ENCODE measurements around the gene PCDHA9.
"Not testable (repeated sequence)": the region's sequence is repeated elsewhere in the genome, so short reads cannot be mapped to it uniquely, and the experiment has no call there.

The PCDHA9 gene

GRCh38 chr5:140821375-140822280 lies 26.6 kb upstream of the PCDHA9 start, which contains the start of gene PCDHA5:
Gene PCDHA5, plus strand, starts transcription at chr5:140821613.
- Histone ChIP-seq H3K4me3 (ENCODE audit: low read depth in 1 of 2, low read length in 2 of 2) (no peak within 1 kb of the TSS), H3K4me1 (ENCODE audit: insufficient read depth, low read length) (no peaks in the 10 kb centered on the region)
- no peak for ATAC-seq (ENCODE audit: insufficient read depth, low read depth)

GRCh38 chr5:140822281-140822629 lies 25.9 kb upstream of the PCDHA9 start:
- H3K27ac ChIP-seq (ENCODE audit: low read length), result no peak overlapping the region
- no peaks in the 10 kb centered on the region for H3K4me1 ChIP-seq (ENCODE audit: insufficient read depth, low read length)
- no peak overlapping the region for H3K9ac ChIP-seq (ENCODE audit: low read depth, low read length)
- H3K4me2 ChIP-seq (ENCODE audit: insufficient read depth, low read length), result no peak overlapping the region
- no peaks in the 10 kb centered on the region for H4K20me1 ChIP-seq (ENCODE audit: insufficient read depth, low read length)
- H2AFZ ChIP-seq (ENCODE audit: low read depth, low read length), result no peak overlapping the region
- H3K79me2 ChIP-seq (ENCODE audit: insufficient read depth, low read length), result no peaks in the 10 kb centered on the region
- ATAC-seq (ENCODE audit: insufficient read depth, low read depth) (no peak), DNase-seq (no peak)
- H3K36me3 ChIP-seq (ENCODE audit: insufficient read depth, low read length), result no peaks in the 10 kb centered on the region
- no peak overlapping the region for H3K4me3 ChIP-seq (ENCODE audit: low read depth in 1 of 2, low read length in 2 of 2)
- H3K9me3 ChIP-seq (ENCODE audit: insufficient read depth, low read length, severe bottlenecking), result no peaks in the 10 kb centered on the region
- no peak for TF ChIP-seq EZH2 (IDR thresholded peaks at IDR 0.05; ENCODE audit: borderline replicate concordance, low read depth, low read length, severe bottlenecking)
- no peak for TF ChIP-seq CTCF (IDR thresholded peaks at IDR 0.05; ENCODE audit: borderline replicate concordance, extremely low read depth, low read length, poor library complexity, severe bottlenecking)
- H3K27me3 ChIP-seq (ENCODE audit: insufficient read depth, low read length, poor library complexity), result no peaks in the 10 kb centered on the region

More at GRCh38 chr5:140821375-140822280, 26.6 kb upstream of the PCDHA9 start, which contains the start of gene PCDHA5:
- Histone ChIP-seq H4K20me1 (ENCODE audit: insufficient read depth, low read length) (no peaks in the 10 kb centered on the region), H3K4me2 (ENCODE audit: insufficient read depth, low read length) (no peak within 1 kb of the TSS), H3K36me3 (ENCODE audit: insufficient read depth, low read length) (no peaks in the 10 kb centered on the region), H3K9me3 (ENCODE audit: insufficient read depth, low read length, severe bottlenecking) (no peaks in the 10 kb centered on the region), H3K79me2 (ENCODE audit: insufficient read depth, low read length) (no peaks in the 10 kb centered on the region), H3K27me3 (ENCODE audit: insufficient read depth, low read length, poor library complexity) (no peaks in the 10 kb centered on the region), H2AFZ (ENCODE audit: low read depth, low read length) (no peak within 1 kb of the TSS), H3K27ac (ENCODE audit: low read length) (no peak within 1 kb of the TSS), H3K9ac (ENCODE audit: low read depth, low read length) (no peak within 1 kb of the TSS)
- DNase-seq, result no peak
- TF ChIP-seq CTCF (IDR thresholded peaks at IDR 0.05; ENCODE audit: borderline replicate concordance, extremely low read depth, low read length, poor library complexity, severe bottlenecking) (no peak), EZH2 (IDR thresholded peaks at IDR 0.05; ENCODE audit: borderline replicate concordance, low read depth, low read length, severe bottlenecking) (no peak)

- not testable (repeated sequence) for H3K9me3 ChIP-seq (ENCODE audit: insufficient read depth, low read length, severe bottlenecking); H2AFZ ChIP-seq (ENCODE audit: low read depth, low read length); H3K27me3 ChIP-seq (ENCODE audit: insufficient read depth, low read length, poor library complexity); H4K20me1 ChIP-seq (ENCODE audit: insufficient read depth, low read length); H3K27ac ChIP-seq (ENCODE audit: low read length); H3K4me1 ChIP-seq (ENCODE audit: insufficient read depth, low read length); ATAC-seq (ENCODE audit: insufficient read depth, low read depth); H3K4me3 ChIP-seq (ENCODE audit: low read depth in 1 of 2, low read length in 2 of 2); H3K4me2 ChIP-seq (ENCODE audit: insufficient read depth, low read length); H3K36me3 ChIP-seq (ENCODE audit: insufficient read depth, low read length); DNase-seq; H3K79me2 ChIP-seq (ENCODE audit: insufficient read depth, low read length); H3K9ac ChIP-seq (ENCODE audit: low read depth, low read length)
These were observed 25.2 kb upstream of the PCDHA9 start for GRCh38 chr5:140822969-140823368.

GRCh38 chr5:140823475-140823874 lies 24.7 kb upstream of the PCDHA9 start:
- H3K4me2 ChIP-seq (ENCODE audit: insufficient read depth, low read length), result no peak overlapping the region
- no peaks in the 10 kb centered on the region for H3K79me2 ChIP-seq (ENCODE audit: insufficient read depth, low read length)
- no peaks in the 10 kb centered on the region for H3K27me3 ChIP-seq (ENCODE audit: insufficient read depth, low read length, poor library complexity)
- H3K9me3 ChIP-seq (ENCODE audit: insufficient read depth, low read length, severe bottlenecking), result no peaks in the 10 kb centered on the region
- H4K20me1 ChIP-seq (ENCODE audit: insufficient read depth, low read length), result no peaks in the 10 kb centered on the region
- no peak overlapping the region for H2AFZ ChIP-seq (ENCODE audit: low read depth, low read length)
- H3K27ac ChIP-seq (ENCODE audit: low read length), result no peak overlapping the region
- no peak overlapping the region for H3K4me3 ChIP-seq (ENCODE audit: low read depth in 1 of 2, low read length in 2 of 2)
- no peaks in the 10 kb centered on the region for H3K36me3 ChIP-seq (ENCODE audit: insufficient read depth, low read length)
- H3K9ac ChIP-seq (ENCODE audit: low read depth, low read length), result no peak overlapping the region
- no peaks in the 10 kb centered on the region for H3K4me1 ChIP-seq (ENCODE audit: insufficient read depth, low read length)
- DNase-seq, result no peak
- no peak for ATAC-seq (ENCODE audit: insufficient read depth, low read depth)
- TF ChIP-seq CTCF (IDR thresholded peaks at IDR 0.05; ENCODE audit: borderline replicate concordance, extremely low read depth, low read length, poor library complexity, severe bottlenecking) (no peak), EZH2 (IDR thresholded peaks at IDR 0.05; ENCODE audit: borderline replicate concordance, low read depth, low read length, severe bottlenecking) (no peak)
